Lung (tissue), 12 donors: ENCODE results near the gene NFAM1. TPM values are rescaled to one million over a fixed set of nuclear protein-coding genes. Genes with fewer than 3 reads are reported as not detected.

Experiments used
- ATAC-seq: fragments of 200-7000 bp; cut with Tn5 transposase; one replicate; pipeline ENCODE4 v1.9.1; 2020; ENCODE audit warnings: moderate number of reproducible peaks; ENCODE audit not compliant: insufficient read depth, low FRiP score
- DNase-seq, 3 donors: peaks; one replicate each; pipeline ENCODE4 v3.0.0-alpha.2; 2013 to 2017
- H3K27ac ChIP-seq, 2 donors: one replicate each; pipeline ENCODE4 v1.5.1; 2013; ENCODE audit warnings: mild to moderate bottlenecking in 2 of 2, moderate library complexity in 2 of 2, control low read depth in 1 of 2, inconsistent platforms in 1 of 2, low read depth in 1 of 2, low read length in 1 of 2
- H3K27me3 ChIP-seq, 3 donors: one replicate each; pipeline ENCODE4 v1.5.1; 2013; ENCODE audit warnings: low read length in 2 of 3; ENCODE audit not compliant: control insufficient read depth in 3 of 3, insufficient read depth in 3 of 3
- H3K36me3 ChIP-seq, 4 donors: one replicate each; pipeline ENCODE4 v1.5.1; 2013; ENCODE audit warnings: low read length in 4 of 4, mild to moderate bottlenecking in 1 of 4, moderate library complexity in 1 of 4; ENCODE audit not compliant: control insufficient read depth in 4 of 4, insufficient read depth in 4 of 4
- H3K4me1 ChIP-seq, 5 donors: one replicate each; pipeline ENCODE4 v1.5.1; 2013; ENCODE audit warnings: low read length in 5 of 5, mild to moderate bottlenecking in 2 of 5, moderate library complexity in 1 of 5; ENCODE audit not compliant: control insufficient read depth in 5 of 5, insufficient read depth in 5 of 5
- H3K4me3 ChIP-seq: one replicate; pipeline ENCODE4 v1.5.1; 2013; ENCODE audit warnings: mild to moderate bottlenecking, control low read depth, moderate library complexity
- H3K9ac ChIP-seq, 2 donors: one replicate each; pipeline ENCODE4 v1.5.1; 2013; ENCODE audit warnings: low read length in 2 of 2, control low read depth in 1 of 2; ENCODE audit not compliant: insufficient read depth in 1 of 2
- H3K9me3 ChIP-seq, 4 donors: one replicate each; pipeline ENCODE4 v1.5.1; 2013; ENCODE audit warnings: low read length in 3 of 4, mild to moderate bottlenecking in 1 of 4, moderate library complexity in 1 of 4; ENCODE audit not compliant: control insufficient read depth in 4 of 4, insufficient read depth in 3 of 4
- WGBS, 2 donors: extraction: QIAGEN DNeasy Blood & Tissue Kit; methylation state at CpG; one replicate each; pipeline ENCODE4 v1.1.7; 2013; 5-methylcytosine and 5-hydroxymethylcytosine counted together
- polyA plus RNA-seq, 2 donors: library from polyadenylated mRNA; stranded (reverse); fragments of 200-250 nt; gene quantifications; one replicate each; pipeline ENCODE4 v1.2.1, GENCODE V29; 2013
- total RNA-seq, 2 donors: library from RNA; depleted of rRNA in 1 of 2; stranded (reverse); fragments of >200 nt in 1 of 2; gene quantifications; one replicate each; pipeline ENCODE4 v1.2.1, GENCODE V29; 2014 to 2021
- TF ChIP-seq, protein P1 (sequence below): IDR thresholded peaks from 2 replicates; pipeline ENCODE4 v1.5.1; 2012; ENCODE audit warnings: mild to moderate bottlenecking; ENCODE audit errors: control extremely low read depth, extremely low read depth
- donor health status: control.
- donor health status: control.
- donor health status: Bipolar disorder and iron deficiency.
- donor health status: healthy.
- donor health status: DM: yes; HTN: yes; CAD: no.

The NFAM1 gene
- total and polyA plus RNA-seq, 4 donors, result 2.2 to 24.6 (median 9.0) TPM

DNA sequence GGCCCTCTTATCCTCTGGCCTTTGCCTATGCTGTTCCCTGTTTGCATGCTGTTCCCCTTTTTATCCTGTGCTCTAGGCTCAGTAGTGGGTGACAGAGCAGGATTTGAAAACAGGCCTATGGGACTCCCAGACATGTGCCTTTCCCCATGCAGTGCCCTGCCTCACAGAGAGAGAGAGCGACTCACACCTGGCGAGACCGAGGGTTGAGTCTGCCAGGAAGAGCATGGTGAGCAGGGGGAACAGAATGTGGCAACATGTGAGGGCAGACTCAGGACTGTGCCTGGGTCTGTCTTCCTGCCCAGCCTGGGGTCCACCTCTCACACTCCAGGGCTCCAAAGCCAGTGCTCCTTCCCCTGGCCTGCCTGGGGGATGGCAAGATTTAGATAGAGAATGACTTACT, 75.0 kb downstream of the NFAM1 start:
- H3K27ac ChIP-seq, result no peak overlapping the region
- ATAC-seq, result no peak
- 82 to 97% methylated on average over 3 of the region's 3 CpGs for WGBS, 2 donors

GRCh38 chr22:42356533-42356932, 75.7 kb downstream of the NFAM1 start:
- H3K4me3 ChIP-seq, result no peak overlapping the region
- DNase-seq, result no peak
- H3K9ac ChIP-seq, result no peak overlapping the region
- H3K36me3 ChIP-seq, result no peaks in the 10 kb centered on the region
- no peaks in the 10 kb centered on the region for H3K27me3 ChIP-seq
- TF ChIP-seq, protein P1, sequence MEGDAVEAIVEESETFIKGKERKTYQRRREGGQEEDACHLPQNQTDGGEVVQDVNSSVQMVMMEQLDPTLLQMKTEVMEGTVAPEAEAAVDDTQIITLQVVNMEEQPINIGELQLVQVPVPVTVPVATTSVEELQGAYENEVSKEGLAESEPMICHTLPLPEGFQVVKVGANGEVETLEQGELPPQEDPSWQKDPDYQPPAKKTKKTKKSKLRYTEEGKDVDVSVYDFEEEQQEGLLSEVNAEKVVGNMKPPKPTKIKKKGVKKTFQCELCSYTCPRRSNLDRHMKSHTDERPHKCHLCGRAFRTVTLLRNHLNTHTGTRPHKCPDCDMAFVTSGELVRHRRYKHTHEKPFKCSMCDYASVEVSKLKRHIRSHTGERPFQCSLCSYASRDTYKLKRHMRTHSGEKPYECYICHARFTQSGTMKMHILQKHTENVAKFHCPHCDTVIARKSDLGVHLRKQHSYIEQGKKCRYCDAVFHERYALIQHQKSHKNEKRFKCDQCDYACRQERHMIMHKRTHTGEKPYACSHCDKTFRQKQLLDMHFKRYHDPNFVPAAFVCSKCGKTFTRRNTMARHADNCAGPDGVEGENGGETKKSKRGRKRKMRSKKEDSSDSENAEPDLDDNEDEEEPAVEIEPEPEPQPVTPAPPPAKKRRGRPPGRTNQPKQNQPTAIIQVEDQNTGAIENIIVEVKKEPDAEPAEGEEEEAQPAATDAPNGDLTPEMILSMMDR, result no peak
- H3K4me1 ChIP-seq, result peaks cover 0 to 8% (median 3%) of the 10 kb centered on the region in 5 donors
- H3K9me3 ChIP-seq, result no peaks in the 10 kb centered on the region
- WGBS, 2 donors, result 92 to 95% methylated on average over 7 of the region's 7 CpGs
- no peak for ATAC-seq
- H3K27ac ChIP-seq, result no peak overlapping the region

More for the DNA sequence above, 75.0 kb downstream of the NFAM1 start:
- H3K4me3 ChIP-seq, result no peak overlapping the region
- H3K27me3 ChIP-seq, result no peaks in the 10 kb centered on the region
- no peak overlapping the region for H3K9ac ChIP-seq
- TF ChIP-seq, protein P1, result no peak
- no peaks in the 10 kb centered on the region for H3K36me3 ChIP-seq
- no peaks in the 10 kb centered on the region for H3K9me3 ChIP-seq
- peaks cover 0 to 8% (median 3%) of the 10 kb centered on the region in 5 donors for H3K4me1 ChIP-seq
- no peak for DNase-seq

DNA sequence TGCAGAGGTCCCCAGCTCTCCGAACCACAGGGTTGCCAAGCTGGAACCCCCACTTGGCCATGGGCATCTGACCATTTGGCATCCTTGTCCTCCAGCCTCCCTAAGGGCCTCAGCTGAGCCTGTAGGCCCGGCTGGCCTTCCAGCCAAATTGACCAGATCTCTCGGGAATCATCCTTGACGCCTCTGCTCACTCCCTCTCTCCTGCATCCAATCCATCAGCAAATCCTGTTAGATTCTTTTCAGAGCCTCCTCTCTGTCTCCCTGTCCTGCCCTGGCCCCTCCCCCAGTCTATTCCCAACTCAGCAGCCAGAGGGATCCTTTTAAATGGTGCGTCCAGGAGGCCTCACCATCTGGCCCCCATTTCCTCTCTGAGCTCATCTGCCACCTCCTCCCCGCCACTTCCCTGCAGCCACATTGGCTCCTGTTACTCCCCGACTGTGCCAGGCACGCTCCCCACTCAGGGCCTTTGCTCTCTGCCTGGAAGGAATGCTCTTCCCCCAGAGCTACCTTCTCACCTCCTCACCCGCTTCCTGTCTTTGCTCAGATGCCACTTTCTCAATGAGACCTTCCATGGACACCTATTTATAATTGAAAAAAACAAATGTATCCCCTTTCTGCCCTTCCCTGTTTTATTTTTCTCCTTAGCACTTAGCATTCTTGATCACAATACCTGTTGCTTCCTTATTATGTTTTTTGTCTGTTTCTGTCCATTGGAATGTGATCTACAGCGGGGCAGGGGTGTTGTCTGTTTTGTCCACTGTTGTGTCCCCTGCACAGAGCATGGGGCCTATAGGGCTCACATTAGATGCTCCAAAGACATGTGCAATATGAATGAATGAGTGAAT, 78.1 kb downstream of the NFAM1 start:
- peak; percentile 55 to 68 (median 58) for DNase-seq
- Histone ChIP-seq H3K9me3 (no peaks in the 10 kb centered on the region), H3K27me3 (no peaks in the 10 kb centered on the region), H3K4me1 (peaks cover 0 to 8% (median 3%) of the 10 kb centered on the region in 5 donors), H3K27ac (no peak overlapping the region), H3K4me3 (no peak overlapping the region), H3K9ac (no peak overlapping the region), H3K36me3 (no peaks in the 10 kb centered on the region)
- 58 to 64% methylated on average over 10 of the region's 10 CpGs for WGBS, 2 donors
- TF ChIP-seq, protein P1, result no peak
- ATAC-seq, result no peak
